Cardiac septum (tissue), 1 donor: Measurements from ENCODE around the gene POMP. TPM values are rescaled to one million over a fixed set of nuclear protein-coding genes. Genes with fewer than 3 reads are reported as not detected.

Source experiments
- DNase-seq: peaks from one replicate; pipeline ENCODE4 v3.0.0-alpha.2; 2020; ENCODE audit warnings: low spot score
- intact Hi-C: fragments of 100-400 bp; cut with DNase I; formaldehyde crosslinking; loops from one replicate; pipeline ENCODE4 v1.14.0; 2022
- total RNA-seq: library from RNA; stranded (reverse); fragmentation: NEBNext Ultra II Directional; extraction: Animal tissue kit (Norgen Biotek cat#: 25700); gene quantifications from one replicate; pipeline ENCODE4 v1.2.1, GENCODE V29; 2021
- donor health status: DM: no; HTN: no; CAD: no.

Gene POMP
- total RNA-seq, 1 donor from 2014 or later = 82.8 TPM

GRCh38 chr13:28723806-28724205 lies 64.9 kb downstream of the POMP start:
- intact Hi-C loops = no loop called here
- DNase-seq = no peak

GRCh38 chr13:28725046-28725610 lies 66.2 kb downstream of the POMP start:
- DNase-seq = no peak
- intact Hi-C loops = no loop called here

Other genes starting within 250 kb of the POMP start
- 53.4 TPM for gene FLT1, start 164.0 kb upstream of the POMP start, total RNA-seq
- gene SLC46A3, start 59.8 kb downstream of the POMP start, total RNA-seq = 9.9 TPM
- 81.4 TPM for gene MTUS2, start 161.2 kb downstream of the POMP start, total RNA-seq